Effector memory CD8-positive, alpha-beta T cell (primary cell): ENCODE measurements around the gene ZCCHC24.

Source experiments
- ATAC-seq: fragments of 150-1000 bp; cut with Tn5 transposase; replicated peaks from 2 replicates; pipeline ENCODE4 v1.10.0; 2021; ENCODE audit warnings: mild to moderate bottlenecking, moderate library complexity
- DNase-seq, 3 experiments: peaks; one replicate each; pipeline ENCODE4 v3.0.0; 2021
- H3K27ac Mint-ChIP-seq, 2 donors: one replicate each; pipeline ENCODE4 v1.8.0; 2022; ENCODE audit warnings: mild to moderate bottlenecking in 2 of 2, mixed read lengths in 2 of 2, moderate library complexity in 2 of 2
- H3K27me3 Mint-ChIP-seq, 2 donors: one replicate each; pipeline ENCODE4 v1.8.0; 2022; ENCODE audit warnings: mixed read lengths in 2 of 2
- H3K36me3 Mint-ChIP-seq: one replicate; pipeline ENCODE4 v1.8.0; 2022; ENCODE audit warnings: mild to moderate bottlenecking, moderate library complexity, mixed read lengths; ENCODE audit not compliant: insufficient read depth
- H3K4me1 Mint-ChIP-seq, 2 donors: one replicate each; pipeline ENCODE4 v1.8.0; 2022; ENCODE audit warnings: low read depth in 2 of 2, mixed read lengths in 2 of 2
- H3K4me3 Mint-ChIP-seq, 2 donors: one replicate each; pipeline ENCODE4 v1.8.0; 2022; ENCODE audit warnings: mild to moderate bottlenecking in 2 of 2, mixed read lengths in 2 of 2, moderate library complexity in 2 of 2
- H3K9me3 Mint-ChIP-seq, 2 donors: one replicate each; pipeline ENCODE4 v1.8.0; 2022; ENCODE audit warnings: mixed read lengths in 2 of 2

Gene ZCCHC24

DNA sequence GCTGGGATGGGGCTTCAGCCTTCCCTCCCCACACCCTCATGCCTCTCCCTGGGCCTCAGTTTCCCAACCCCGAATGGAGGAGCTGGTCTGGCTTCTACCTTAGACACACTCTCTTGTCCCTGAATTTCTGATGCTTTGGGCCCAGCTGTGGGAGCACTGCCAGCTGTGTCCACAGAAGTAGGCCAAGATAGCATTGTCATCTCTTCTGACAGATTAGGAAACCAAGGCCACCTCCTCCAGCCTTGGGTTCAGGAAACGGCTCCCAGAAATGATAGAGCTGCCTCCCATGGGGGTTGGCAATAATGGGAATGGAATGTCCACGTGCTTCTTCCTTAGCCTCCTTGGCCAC, 96.8 kb downstream of the ZCCHC24 start:
- H3K4me3 Mint-ChIP-seq = peak overlapping the region; percentile 84
- peaks cover 20 to 41% of the 10 kb centered on the region in 2 donors for H3K4me1 Mint-ChIP-seq
- DNase-seq (no peak), ATAC-seq (no peak)
- H3K27me3 Mint-ChIP-seq = no peaks in the 10 kb centered on the region
- H3K9me3 Mint-ChIP-seq = no peaks in the 10 kb centered on the region
- H3K36me3 Mint-ChIP-seq = peaks cover 48% of the 10 kb centered on the region
- peak overlapping the region; percentile 96 to 98 for H3K27ac Mint-ChIP-seq

DNA sequence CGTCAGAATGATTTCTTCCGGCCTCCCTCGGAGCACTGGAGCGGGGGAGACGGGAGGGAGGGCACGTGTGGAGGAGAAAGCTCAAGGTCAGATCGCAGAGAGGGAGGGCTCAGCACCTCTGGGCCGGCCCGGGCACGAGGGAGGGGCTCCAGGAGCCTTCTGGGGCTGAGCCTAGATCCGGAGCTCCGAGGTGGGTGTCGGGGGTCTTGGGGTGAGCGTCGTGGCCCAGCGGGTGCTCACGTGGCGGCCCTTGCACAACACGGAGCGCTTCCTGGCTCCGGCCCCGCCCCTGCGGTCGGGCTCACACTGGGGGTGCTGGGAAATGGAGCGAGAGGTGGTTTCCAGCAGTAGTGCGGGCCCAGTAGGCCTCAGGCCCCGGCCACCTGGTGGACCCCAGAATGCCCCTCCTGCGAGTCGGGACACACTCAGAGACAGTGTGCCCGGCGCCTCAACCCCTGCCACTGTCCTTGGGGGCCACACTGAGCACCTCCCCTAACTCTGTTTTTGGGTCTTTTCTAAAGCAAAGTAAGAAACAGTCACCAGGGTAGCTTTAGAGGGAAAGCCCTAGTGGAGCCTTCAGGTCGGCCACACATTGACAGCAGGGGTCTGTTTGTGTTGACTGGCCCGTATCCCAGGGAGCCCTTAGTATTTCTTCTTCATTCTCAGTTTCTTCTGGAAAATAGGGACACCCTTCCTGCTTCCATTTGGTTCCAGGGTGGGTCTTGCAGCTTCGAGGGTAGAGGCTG, 97.4 kb downstream of the ZCCHC24 start:
- Mint-ChIP-seq H3K9me3 (no peaks in the 10 kb centered on the region), H3K27me3 (no peaks in the 10 kb centered on the region), H3K4me1 (peaks cover 24 to 41% of the 10 kb centered on the region in 2 donors), H3K36me3 (peaks cover 43% of the 10 kb centered on the region), H3K27ac (peak overlapping the region; percentile 96 to 98), H3K4me3 (peak overlapping the region; percentile 84)
- DNase-seq = peak; percentile 68 to 72 (median 70)
- ATAC-seq = peak; percentile 72

GRCh38 chr10:79347226-79347893, 98.1 kb downstream of the ZCCHC24 start, which contains the start of gene PPIF:
TSS of gene PPIF (plus strand) at chr10:79347469. CDS start at chr10:79347549, 80 bp downstream.
- H3K4me3 Mint-ChIP-seq = peak within 1 kb of the TSS; percentile 84
- H3K9me3 Mint-ChIP-seq = no peaks in the 10 kb centered on the region
- H3K36me3 Mint-ChIP-seq = peaks cover 42% of the 10 kb centered on the region
- ATAC-seq (peak; percentile 87), DNase-seq (peak; percentile 88 to 97 (median 93))
- peak within 1 kb of the TSS; percentile 96 to 98 for H3K27ac Mint-ChIP-seq
- H3K4me1 Mint-ChIP-seq = peaks cover 24 to 45% of the 10 kb centered on the region in 2 donors
- H3K27me3 Mint-ChIP-seq = no peaks in the 10 kb centered on the region

DNA sequence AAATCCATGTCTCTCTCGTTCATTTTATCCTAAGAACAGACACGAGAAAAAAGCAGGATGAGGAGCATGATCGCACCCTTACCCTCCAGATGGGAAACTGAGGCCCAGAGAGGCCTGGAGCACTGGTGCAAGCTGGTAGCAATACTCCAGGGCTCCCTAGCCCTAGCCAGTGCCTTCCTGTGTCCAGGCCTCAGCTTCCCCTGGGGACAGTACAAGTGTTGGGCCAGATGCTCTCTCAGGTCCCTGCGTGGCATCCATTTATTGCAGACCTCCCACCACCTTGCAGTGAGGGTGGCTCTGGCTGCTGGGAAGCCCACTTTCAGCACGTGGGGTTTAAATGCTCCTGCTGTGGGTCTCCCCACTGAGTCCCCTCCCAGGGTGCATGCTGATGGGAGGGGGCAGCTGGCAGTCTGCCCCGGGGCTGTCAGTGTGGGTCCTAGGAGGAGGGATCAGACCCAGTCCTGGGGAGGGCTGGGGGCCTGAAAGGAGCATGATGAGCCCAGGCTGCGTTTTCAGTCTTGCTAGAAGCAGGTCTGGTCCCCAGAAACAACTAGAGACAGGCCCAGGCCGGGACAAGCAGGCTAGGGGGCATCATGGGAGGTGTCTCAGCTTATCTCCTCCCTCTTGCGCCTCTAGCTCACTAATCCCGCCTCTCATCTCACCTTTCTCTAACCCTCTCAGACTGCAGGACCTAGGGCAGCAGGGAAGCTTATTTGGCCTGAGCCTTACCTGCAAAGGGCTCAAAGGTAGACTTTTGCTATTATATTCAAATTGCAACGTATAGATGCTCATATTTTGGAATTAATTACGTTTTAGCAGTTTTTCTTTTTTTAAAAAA, 98.8 kb downstream of the ZCCHC24 start:
- Mint-ChIP-seq H3K9me3 (no peaks in the 10 kb centered on the region), H3K27ac (no peak overlapping the region), H3K4me1 (peaks cover 24 to 42% of the 10 kb centered on the region in 2 donors), H3K36me3 (peaks cover 36% of the 10 kb centered on the region), H3K27me3 (no peaks in the 10 kb centered on the region), H3K4me3 (peak overlapping the region; percentile 84)
- DNase-seq = no peak
- no peak for ATAC-seq

- H3K36me3 Mint-ChIP-seq = peaks cover 34% of the 10 kb centered on the region
- H3K27ac Mint-ChIP-seq = peak overlapping the region in 1 of 2 donors; percentile 73
- H3K27me3 Mint-ChIP-seq = no peaks in the 10 kb centered on the region
- peaks cover 24 to 42% of the 10 kb centered on the region in 2 donors for H3K4me1 Mint-ChIP-seq
- no peaks in the 10 kb centered on the region for H3K9me3 Mint-ChIP-seq
- no peak for ATAC-seq
- H3K4me3 Mint-ChIP-seq = no peak overlapping the region
- DNase-seq = no peak
Measured at GRCh38 chr10:79346012-79346340, 99.4 kb downstream of the ZCCHC24 start.

DNA sequence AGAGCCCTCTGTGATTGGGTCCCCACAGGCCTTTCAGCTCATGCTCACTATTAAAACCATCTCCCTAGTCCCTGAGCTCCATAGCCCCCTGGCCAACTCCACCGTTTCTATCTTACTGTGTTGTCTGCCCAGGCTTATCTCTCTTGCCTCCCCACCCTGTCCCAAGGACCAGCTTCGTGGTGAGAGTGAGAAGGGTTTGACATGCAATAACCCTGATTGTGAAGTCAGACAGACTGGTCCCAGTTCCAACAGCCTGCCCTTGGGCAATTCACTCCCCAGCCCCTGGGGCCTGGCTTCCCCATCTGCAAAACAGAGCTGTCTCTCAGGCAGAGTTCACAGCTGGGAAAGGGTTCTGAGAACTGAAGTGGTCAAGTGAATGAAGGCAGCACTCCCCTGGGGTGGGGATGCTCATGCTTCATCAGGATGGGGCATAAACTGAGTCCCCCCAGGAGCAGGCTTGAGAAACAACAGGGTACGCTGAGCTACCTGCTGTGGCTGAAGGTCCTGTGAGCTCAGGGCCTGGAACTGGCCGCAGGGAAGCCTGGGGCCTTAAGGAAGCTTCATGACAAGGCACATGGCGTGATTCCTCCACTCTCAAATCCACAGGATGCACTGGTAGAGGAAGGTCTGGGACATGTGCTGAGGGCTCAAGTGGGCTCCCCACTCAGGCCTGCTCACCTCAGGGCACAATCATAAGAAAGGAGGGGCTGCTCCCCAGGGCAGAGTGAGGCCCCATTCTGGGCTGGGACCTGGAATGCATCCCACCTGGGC, 100.0 kb downstream of the ZCCHC24 start:
- H3K4me1 Mint-ChIP-seq = peaks cover 24 to 44% of the 10 kb centered on the region in 2 donors
- H3K36me3 Mint-ChIP-seq = peaks cover 31% of the 10 kb centered on the region
- no peak overlapping the region for H3K4me3 Mint-ChIP-seq
- no peaks in the 10 kb centered on the region for H3K9me3 Mint-ChIP-seq
- peak overlapping the region in 1 of 2 donors; percentile 73 for H3K27ac Mint-ChIP-seq
- DNase-seq (no peak), ATAC-seq (no peak)
- no peaks in the 10 kb centered on the region for H3K27me3 Mint-ChIP-seq

GRCh38 chr10:79344502-79345195, 100.8 kb downstream of the ZCCHC24 start:
- no peak overlapping the region for H3K4me3 Mint-ChIP-seq
- H3K27ac Mint-ChIP-seq = peak overlapping the region in 1 of 2 donors; percentile 73
- DNase-seq (no peak), ATAC-seq (no peak)
- H3K9me3 Mint-ChIP-seq = no peaks in the 10 kb centered on the region
- peaks cover 25% of the 10 kb centered on the region for H3K36me3 Mint-ChIP-seq
- peaks cover 17 to 39% of the 10 kb centered on the region in 2 donors for H3K4me1 Mint-ChIP-seq
- no peaks in the 10 kb centered on the region for H3K27me3 Mint-ChIP-seq

GRCh38 chr10:79342811-79343561, 102.4 kb downstream of the ZCCHC24 start:
- peak overlapping the region; percentile 10 to 67 for H3K27ac Mint-ChIP-seq
- no peak overlapping the region for H3K4me3 Mint-ChIP-seq
- ATAC-seq (no peak), DNase-seq (no peak)
- H3K9me3 Mint-ChIP-seq = no peaks in the 10 kb centered on the region
- peaks cover 7 to 23% of the 10 kb centered on the region in 2 donors for H3K4me1 Mint-ChIP-seq
- no peaks in the 10 kb centered on the region for H3K27me3 Mint-ChIP-seq
- peaks cover 9% of the 10 kb centered on the region for H3K36me3 Mint-ChIP-seq

GRCh38 chr10:79342295-79342761, 103.1 kb downstream of the ZCCHC24 start:
- Mint-ChIP-seq H3K27me3 (no peaks in the 10 kb centered on the region), H3K4me3 (no peak overlapping the region)
- no peak for DNase-seq

GRCh38 chr10:79340646-79341244, 104.7 kb downstream of the ZCCHC24 start:
- no peak for ATAC-seq
- no peak overlapping the region for H3K4me3 Mint-ChIP-seq

More at GRCh38 chr10:79342295-79342761, 103.1 kb downstream of the ZCCHC24 start:
- no peaks in the 10 kb centered on the region for H3K9me3 Mint-ChIP-seq
- peaks cover 7 to 20% of the 10 kb centered on the region in 2 donors for H3K4me1 Mint-ChIP-seq
- no peak for ATAC-seq
- peaks cover 6% of the 10 kb centered on the region for H3K36me3 Mint-ChIP-seq
- no peak overlapping the region for H3K27ac Mint-ChIP-seq

GRCh38 chr10:79339266-79339665, 106.2 kb downstream of the ZCCHC24 start:
- peaks cover 2% of the 10 kb centered on the region for H3K36me3 Mint-ChIP-seq
- H3K27me3 Mint-ChIP-seq = no peaks in the 10 kb centered on the region
- no peak for ATAC-seq
- no peak for DNase-seq
- peaks cover 7 to 24% of the 10 kb centered on the region in 2 donors for H3K4me1 Mint-ChIP-seq
- H3K27ac Mint-ChIP-seq = no peak overlapping the region
- no peak overlapping the region for H3K4me3 Mint-ChIP-seq
- H3K9me3 Mint-ChIP-seq = no peaks in the 10 kb centered on the region

More at GRCh38 chr10:79340646-79341244, 104.7 kb downstream of the ZCCHC24 start:
- no peak for DNase-seq
- no peaks in the 10 kb centered on the region for H3K9me3 Mint-ChIP-seq
- H3K27me3 Mint-ChIP-seq = no peaks in the 10 kb centered on the region
- peaks cover 2% of the 10 kb centered on the region for H3K36me3 Mint-ChIP-seq
- peaks cover 7 to 26% of the 10 kb centered on the region in 2 donors for H3K4me1 Mint-ChIP-seq
- H3K27ac Mint-ChIP-seq = peak overlapping the region in 1 of 2 donors; percentile 9
